Muscle layer of colon (tissue), 2 donors: Measurements from ENCODE around the gene CCDC15.

Experiments
- H3K27ac ChIP-seq: one replicate; pipeline ENCODE4 v1.7.0; 2013; ENCODE audit warnings: low read depth, mild to moderate bottlenecking, low read length, moderate library complexity
- H3K27me3 ChIP-seq, 2 donors: one replicate each; pipeline ENCODE4 v1.7.0; 2013; ENCODE audit warnings: low read length in 2 of 2, mild to moderate bottlenecking in 2 of 2; ENCODE audit not compliant: insufficient read depth in 2 of 2, control insufficient read depth in 1 of 2
- H3K36me3 ChIP-seq: one replicate; pipeline ENCODE4 v1.7.0; 2013; ENCODE audit warnings: mild to moderate bottlenecking, low read length; ENCODE audit not compliant: insufficient read depth
- H3K4me1 ChIP-seq: one replicate; pipeline ENCODE4 v1.7.0; 2013; ENCODE audit warnings: mild to moderate bottlenecking, low read length; ENCODE audit not compliant: insufficient read depth
- H3K4me3 ChIP-seq, 2 donors: one replicate each; pipeline ENCODE4 v1.7.0; 2013; ENCODE audit warnings: low read length in 2 of 2, low read depth in 1 of 2, mild to moderate bottlenecking in 1 of 2, moderate library complexity in 1 of 2
- H3K9ac ChIP-seq: one replicate; pipeline ENCODE4 v1.7.0; 2013; ENCODE audit warnings: low read length
- H3K9me3 ChIP-seq: one replicate; pipeline ENCODE4 v1.7.0; 2013; ENCODE audit warnings: mild to moderate bottlenecking, low read length
- donor health status: abdominal sarcoma.
- donor health status: Adenocarcinoma of cecum.

The CCDC15 gene

GRCh38 chr11:124953753-124954589 lies at the start of gene CCDC15:
CCDC15 (plus strand) TSS chr11:124954202; CDS start chr11:124954733, 531 bp downstream.
- H3K27ac ChIP-seq = peak within 1 kb of the TSS; percentile 54
- H3K27me3 ChIP-seq = no peaks in the 10 kb centered on the region
- no peaks in the 10 kb centered on the region for H3K9me3 ChIP-seq
- H3K4me3 ChIP-seq = peak within 1 kb of the TSS; percentile 64 to 80
- H3K9ac ChIP-seq = peak within 1 kb of the TSS; percentile 68
- H3K36me3 ChIP-seq = no peaks in the 10 kb centered on the region
- peaks cover 14% of the 10 kb centered on the region for H3K4me1 ChIP-seq

- Histone ChIP-seq H3K27me3 (no peaks in the 10 kb centered on the region), H3K4me1 (no peaks in the 10 kb centered on the region), H3K9me3 (no peaks in the 10 kb centered on the region), H3K36me3 (no peaks in the 10 kb centered on the region), H3K27ac (no peak overlapping the region), H3K4me3 (no peak overlapping the region), H3K9ac (no peak overlapping the region)
Measured at GRCh38 chr11:124915541-124916369, 38.2 kb upstream of the CCDC15 start.

GRCh38 chr11:124916370-124916710 lies 37.7 kb upstream of the CCDC15 start:
- no peaks in the 10 kb centered on the region for H3K4me1 ChIP-seq
- H3K27me3 ChIP-seq = no peaks in the 10 kb centered on the region
- no peak overlapping the region for H3K9ac ChIP-seq
- no peaks in the 10 kb centered on the region for H3K9me3 ChIP-seq
- no peak overlapping the region for H3K4me3 ChIP-seq
- H3K36me3 ChIP-seq = no peaks in the 10 kb centered on the region
- no peak overlapping the region for H3K27ac ChIP-seq

GRCh38 chr11:124917115-124917637 lies 36.8 kb upstream of the CCDC15 start:
- Histone ChIP-seq H3K36me3 (no peaks in the 10 kb centered on the region), H3K4me3 (no peak overlapping the region), H3K9me3 (no peaks in the 10 kb centered on the region), H3K27me3 (no peaks in the 10 kb centered on the region), H3K9ac (no peak overlapping the region), H3K27ac (no peak overlapping the region), H3K4me1 (no peaks in the 10 kb centered on the region)

- Histone ChIP-seq H3K9ac (no peak within 1 kb of the TSS), H3K36me3 (no peaks in the 10 kb centered on the region), H3K4me3 (no peak within 1 kb of the TSS), H3K4me1 (no peaks in the 10 kb centered on the region), H3K27ac (no peak within 1 kb of the TSS), H3K9me3 (no peaks in the 10 kb centered on the region), H3K27me3 (no peaks in the 10 kb centered on the region)
Measured at GRCh38 chr11:124918950-124919349, 35.1 kb upstream of the CCDC15 start, which contains the start of gene HEPN1. HEPN1 (plus strand) TSS chr11:124919250.

- no peak overlapping the region for H3K27ac ChIP-seq
- H3K27me3 ChIP-seq = no peaks in the 10 kb centered on the region
- no peak overlapping the region for H3K4me3 ChIP-seq
- H3K36me3 ChIP-seq = no peaks in the 10 kb centered on the region
- H3K9me3 ChIP-seq = no peaks in the 10 kb centered on the region
- H3K4me1 ChIP-seq = no peaks in the 10 kb centered on the region
- no peak overlapping the region for H3K9ac ChIP-seq
Measured at GRCh38 chr11:124919898-124920297, 34.1 kb upstream of the CCDC15 start.

- H3K27me3 ChIP-seq = no peaks in the 10 kb centered on the region
- H3K4me1 ChIP-seq = no peaks in the 10 kb centered on the region
- no peak overlapping the region for H3K9ac ChIP-seq
- peak overlapping the region; percentile 36 to 52 for H3K4me3 ChIP-seq
- H3K9me3 ChIP-seq = no peaks in the 10 kb centered on the region
- H3K36me3 ChIP-seq = no peaks in the 10 kb centered on the region
- no peak overlapping the region for H3K27ac ChIP-seq
Measured at GRCh38 chr11:124920356-124920755, 33.6 kb upstream of the CCDC15 start.

GRCh38 chr11:124920870-124921609 lies 33.0 kb upstream of the CCDC15 start:
- Histone ChIP-seq H3K4me1 (no peaks in the 10 kb centered on the region), H3K4me3 (peak overlapping the region; percentile 36 to 52), H3K9me3 (no peaks in the 10 kb centered on the region), H3K27ac (no peak overlapping the region), H3K27me3 (no peaks in the 10 kb centered on the region), H3K36me3 (no peaks in the 10 kb centered on the region), H3K9ac (no peak overlapping the region)

GRCh38 chr11:124922831-124923230 lies 31.2 kb upstream of the CCDC15 start:
- H3K27me3 ChIP-seq = no peaks in the 10 kb centered on the region
- no peaks in the 10 kb centered on the region for H3K9me3 ChIP-seq
- no peak overlapping the region for H3K9ac ChIP-seq
- H3K36me3 ChIP-seq = no peaks in the 10 kb centered on the region
- no peak overlapping the region for H3K4me3 ChIP-seq
- H3K27ac ChIP-seq = no peak overlapping the region
- no peaks in the 10 kb centered on the region for H3K4me1 ChIP-seq

- H3K4me1 ChIP-seq = no peaks in the 10 kb centered on the region
- no peaks in the 10 kb centered on the region for H3K36me3 ChIP-seq
- H3K27me3 ChIP-seq = no peaks in the 10 kb centered on the region
- no peak overlapping the region for H3K9ac ChIP-seq
- no peak overlapping the region for H3K4me3 ChIP-seq
- H3K9me3 ChIP-seq = no peaks in the 10 kb centered on the region
- H3K27ac ChIP-seq = no peak overlapping the region
Measured at GRCh38 chr11:124923296-124923695, 30.7 kb upstream of the CCDC15 start.
